ENCODE measurements around the gene COPE. TPM values are rescaled to one million over a fixed set of nuclear protein-coding genes. Genes with fewer than 3 reads are reported as not detected.

The COPE gene
- total RNA-seq, 4 donors from 2014 or later = 144 to 268 (median 179) TPM

- no peaks in the 10 kb centered on the region for H3K9me3 ChIP-seq
- peaks cover 19% of the 10 kb centered on the region for H3K27me3 ChIP-seq
- peaks cover 0 to 43% (median 21%) of the 10 kb centered on the region in 4 donors for H3K36me3 ChIP-seq
- no peak for TF ChIP-seq POLR2AphosphoS5 (IDR thresholded peaks at IDR 0.05)
- TF ChIP-seq EP300 (IDR thresholded peaks at IDR 0.05; ENCODE audit: low read depth) = no peak
- TF ChIP-seq POLR2A (IDR thresholded peaks at IDR 0.05) = no peak
- TF ChIP-seq CTCF (IDR thresholded peaks at IDR 0.05) = no peak
- H3K4me1 ChIP-seq = peaks cover 0 to 15% (median 12%) of the 10 kb centered on the region in 4 donors
- in situ Hi-C loops (cut with MboI; ENCODE audit: low pct_ligation_motif_present in 1 of 4, low pct_unique_long_range_greater_than_20kb in 1 of 4, low sequenced_read_pairs in 3 of 4) = loop anchor here in 1 of 4 donors (25.0 kb wide), 1 partner anchor 405 kb away; no protein-coding TSS in a partner anchor
- no peak overlapping the region for H3K4me3 ChIP-seq
- 91% methylated on average over 23 of the region's 23 CpGs; no CpG with 5 or more reads in 1 of the 2 donors for WGBS, 2 donors (ENCODE audit: low coverage in 1 of 2)
- DNase-seq = no peak
- intact Hi-C loops (cut with DNase I; ENCODE audit: low total_unique reads) = no loop called here
- no peak overlapping the region for H3K27ac ChIP-seq
Measured at GRCh38 chr19:18867199-18867598, 52.0 kb downstream of the COPE start.

- in situ Hi-C loops (cut with MboI; ENCODE audit: low pct_ligation_motif_present in 1 of 4, low pct_unique_long_range_greater_than_20kb in 1 of 4, low sequenced_read_pairs in 3 of 4) = loop anchor here in 1 of 4 donors (25.0 kb wide), 1 partner anchor 404 kb away; no protein-coding TSS in a partner anchor
- no peak for TF ChIP-seq POLR2A (IDR thresholded peaks at IDR 0.05)
- TF ChIP-seq EP300 (IDR thresholded peaks at IDR 0.05; ENCODE audit: low read depth) = no peak
- peak in 3 of 5 experiments; percentile 5 to 40 (median 22) for TF ChIP-seq CTCF (IDR thresholded peaks at IDR 0.05)
Measured at GRCh38 chr19:18866800-18867123, 52.4 kb downstream of the COPE start.

GRCh38 chr19:18865973-18866799 is 53.0 kb downstream of the COPE start:
- peaks cover 19% of the 10 kb centered on the region for H3K27me3 ChIP-seq
- H3K4me3 ChIP-seq = no peak overlapping the region
- H3K9me3 ChIP-seq = no peaks in the 10 kb centered on the region
- in situ Hi-C loops (cut with MboI; ENCODE audit: low pct_ligation_motif_present in 1 of 4, low pct_unique_long_range_greater_than_20kb in 1 of 4, low sequenced_read_pairs in 3 of 4) = loop anchor here in 1 of 4 donors (25.0 kb wide), 1 partner anchor 404 kb away; no protein-coding TSS in a partner anchor
- no peak overlapping the region for H3K27ac ChIP-seq
- H3K4me1 ChIP-seq = peaks cover 0 to 15% (median 12%) of the 10 kb centered on the region in 4 donors
- 38% methylated on average over 36 of the region's 38 CpGs; no CpG with 5 or more reads in 1 of the 2 donors for WGBS, 2 donors (ENCODE audit: low coverage in 1 of 2)
- peak in 1 of 3 donors; percentile 13 for TF ChIP-seq POLR2AphosphoS5 (IDR thresholded peaks at IDR 0.05)
- TF ChIP-seq POLR2A (IDR thresholded peaks at IDR 0.05) = no peak
- peak; percentile 87 to 99 (median 98) for TF ChIP-seq CTCF (IDR thresholded peaks at IDR 0.05)
- DNase-seq = peak; percentile 62
- intact Hi-C loops (cut with DNase I; ENCODE audit: low total_unique reads) = no loop called here
- H3K36me3 ChIP-seq = peaks cover 0 to 52% (median 26%) of the 10 kb centered on the region in 4 donors

More at GRCh38 chr19:18866800-18867123, 52.4 kb downstream of the COPE start:
- Histone ChIP-seq H3K9me3 (no peaks in the 10 kb centered on the region), H3K27ac (no peak overlapping the region), H3K36me3 (peaks cover 0 to 47% (median 24%) of the 10 kb centered on the region in 4 donors), H3K4me3 (no peak overlapping the region), H3K4me1 (peaks cover 0 to 15% (median 12%) of the 10 kb centered on the region in 4 donors), H3K27me3 (peaks cover 19% of the 10 kb centered on the region)
- no peak for DNase-seq
- intact Hi-C loops (cut with DNase I; ENCODE audit: low total_unique reads) = no loop called here
- 75 to 76% methylated on average over 16 to 17 of the region's 17 CpGs for WGBS, 2 donors (ENCODE audit: low coverage in 1 of 2)

- H3K36me3 ChIP-seq = peaks cover 0 to 61% (median 31%) of the 10 kb centered on the region in 4 donors
- DNase-seq = no peak
- in situ Hi-C loops (cut with MboI; ENCODE audit: low pct_ligation_motif_present in 1 of 4, low pct_unique_long_range_greater_than_20kb in 1 of 4, low sequenced_read_pairs in 3 of 4) = loop anchor here in 1 of 4 donors (25.0 kb wide), 1 partner anchor 403 kb away; no protein-coding TSS in a partner anchor
Measured at GRCh38 chr19:18865106-18865972, 53.8 kb downstream of the COPE start.

More at GRCh38 chr19:18865106-18865972, 53.8 kb downstream of the COPE start:
- Histone ChIP-seq H3K27me3 (peaks cover 13% of the 10 kb centered on the region), H3K27ac (no peak overlapping the region), H3K4me1 (peaks cover 0 to 13% (median 11%) of the 10 kb centered on the region in 4 donors), H3K9me3 (no peaks in the 10 kb centered on the region), H3K4me3 (no peak overlapping the region)
- TF ChIP-seq POLR2A (IDR thresholded peaks at IDR 0.05) (no peak), EP300 (IDR thresholded peaks at IDR 0.05; ENCODE audit: low read depth) (no peak), POLR2AphosphoS5 (IDR thresholded peaks at IDR 0.05) (no peak), CTCF (IDR thresholded peaks at IDR 0.05) (no peak)
- WGBS, 2 donors (ENCODE audit: low coverage in 1 of 2) = 83 to 89% methylated on average over 5 to 20 of the region's 27 CpGs
- intact Hi-C loops (cut with DNase I; ENCODE audit: low total_unique reads) = no loop called here

Measured in transverse colon (tissue), 4 donors.